ENCODE results near the gene FN3K.

The FN3K gene

DNA sequence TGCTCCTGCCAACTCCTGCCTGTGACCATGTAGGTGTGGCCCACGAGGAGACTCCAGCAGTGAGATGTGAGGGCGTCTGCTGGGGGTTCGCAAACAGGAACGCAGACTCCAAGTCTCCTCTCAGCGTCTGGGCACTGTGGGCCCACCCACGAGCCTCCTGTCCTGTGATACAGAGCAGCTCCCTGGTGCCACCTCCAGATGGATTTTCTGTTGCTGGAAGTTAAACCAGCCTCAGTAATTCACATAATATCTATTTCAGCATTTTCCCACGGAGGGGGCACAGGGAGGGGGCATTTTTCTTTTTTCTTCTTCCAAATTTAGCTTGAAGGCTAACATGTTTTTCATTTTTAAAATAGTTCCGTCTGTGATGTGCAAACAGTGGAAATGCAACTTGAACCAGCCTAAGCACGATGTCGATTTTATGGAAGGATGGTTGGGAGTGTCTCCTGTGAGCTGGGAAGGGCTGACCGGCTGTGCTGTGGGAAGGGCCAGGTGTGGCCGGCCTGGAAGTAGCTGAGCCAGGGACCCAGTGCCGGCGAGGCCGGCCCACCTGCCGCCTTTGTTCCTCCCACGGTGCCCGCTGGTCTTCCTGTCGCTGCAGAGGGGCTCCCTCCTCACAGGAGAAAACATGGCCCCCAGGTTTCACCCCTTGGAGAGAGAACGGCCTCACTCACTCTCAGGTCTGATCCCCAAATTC, 33.0 kb upstream of the FN3K start:
- intact Hi-C loops (cut with DNase I) = loop anchor here (5.0 kb wide), 1 partner anchor 35 kb away; no protein-coding TSS in a partner anchor

DNA sequence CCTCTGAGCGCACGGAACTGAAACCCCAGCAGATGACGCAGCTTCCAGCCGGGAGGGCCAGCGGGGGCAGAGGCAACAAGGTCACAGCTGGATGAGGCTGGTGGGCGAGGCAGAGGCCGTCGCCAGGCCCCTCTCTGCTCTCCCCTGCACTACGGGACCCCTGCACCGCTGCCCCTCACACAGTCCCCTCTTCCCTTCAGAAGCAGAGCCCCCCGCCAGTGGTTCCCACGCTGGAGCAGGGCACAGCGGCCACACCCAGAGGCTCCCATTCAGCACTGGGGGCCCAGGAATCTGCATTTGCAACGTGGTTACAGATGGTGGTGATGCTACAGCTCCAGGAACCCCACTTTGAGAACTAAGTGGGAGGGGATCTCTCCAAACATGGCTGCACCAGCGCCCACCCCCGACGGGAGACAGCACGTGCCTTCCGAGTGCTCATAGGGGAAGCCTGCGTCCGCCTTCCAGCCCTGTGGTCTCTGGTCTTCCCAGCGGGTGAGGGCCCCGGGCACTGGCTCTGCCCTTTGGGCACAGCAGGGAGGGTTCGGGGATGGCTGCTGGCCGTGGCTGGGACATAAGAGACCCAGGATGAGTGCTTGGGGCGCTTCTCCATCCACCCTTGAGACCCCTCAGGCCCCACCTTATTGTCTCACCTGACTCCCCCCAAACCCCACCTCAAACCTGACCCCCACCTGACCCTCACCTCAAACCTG, 32.2 kb upstream of the FN3K start:
- intact Hi-C loops (cut with DNase I) = loop anchor here (5.0 kb wide), 1 partner anchor 36 kb away; no protein-coding TSS in a partner anchor
- no peak for DNase-seq

More for the DNA sequence above, 33.0 kb upstream of the FN3K start:
- peak in 9 of 10 donors; percentile 31 to 96 (median 80) for DNase-seq

DNA sequence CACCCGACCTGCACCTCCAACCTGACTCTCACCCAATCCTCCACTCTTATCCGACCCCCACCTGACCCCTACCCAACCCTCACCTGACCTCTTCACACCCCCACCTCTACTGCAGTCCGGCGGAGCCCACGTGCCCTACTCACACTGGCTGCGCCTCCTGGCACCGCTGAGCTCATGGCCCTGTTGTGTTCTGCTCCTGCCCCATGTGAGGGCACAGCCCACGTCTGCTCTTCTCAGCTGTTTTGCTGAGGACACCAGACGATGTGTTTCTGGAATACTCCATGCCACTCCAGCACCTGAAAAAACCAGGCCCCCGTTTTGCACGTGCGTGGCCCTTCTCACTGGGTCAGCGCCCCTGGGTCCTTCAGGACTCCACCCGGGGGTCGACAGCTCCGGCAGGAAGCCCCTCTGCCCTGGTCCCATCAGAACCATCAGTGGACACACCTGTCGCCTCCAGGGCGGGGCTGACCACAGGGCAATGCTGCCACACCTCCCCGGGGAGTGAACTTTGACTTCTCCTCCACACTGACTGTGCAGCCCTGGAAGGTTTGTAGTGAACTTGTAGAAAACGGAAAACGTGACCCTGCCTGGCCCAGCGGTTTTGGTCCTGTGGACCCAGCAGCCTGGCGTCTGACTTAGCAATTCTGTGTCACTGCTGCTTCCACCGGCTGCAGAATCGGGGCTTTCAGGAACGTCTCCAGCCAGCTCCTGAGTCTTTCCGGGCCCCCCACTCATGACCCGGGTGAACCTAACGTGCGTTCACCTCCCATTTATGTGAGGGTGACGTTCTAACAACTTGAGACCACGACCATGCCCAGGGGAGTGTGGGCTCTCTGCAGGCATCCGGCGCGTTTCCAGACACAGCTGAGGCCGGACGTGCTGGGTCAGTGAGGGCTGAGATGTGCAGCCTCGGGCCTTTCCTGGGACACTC, 31.2 kb upstream of the FN3K start:
- intact Hi-C loops (cut with DNase I) = loop anchor here (5.0 kb wide), 1 partner anchor 37 kb away; no protein-coding TSS in a partner anchor
- DNase-seq = no peak

- intact Hi-C loops (cut with DNase I) = loop anchor here (5.0 kb wide), 1 partner anchor 38 kb away; no protein-coding TSS in a partner anchor
- no peak for DNase-seq
Observed at GRCh38 chr17:82704886-82705285, 30.5 kb upstream of the FN3K start.

- no peak for DNase-seq
- intact Hi-C loops (cut with DNase I) = no loop called here
Observed at GRCh38 chr17:82705756-82706155, 29.7 kb upstream of the FN3K start.

GRCh38 chr17:82709024-82709675, 26.3 kb upstream of the FN3K start:
- intact Hi-C loops (cut with DNase I) = no loop called here
- no peak for DNase-seq

DNA sequence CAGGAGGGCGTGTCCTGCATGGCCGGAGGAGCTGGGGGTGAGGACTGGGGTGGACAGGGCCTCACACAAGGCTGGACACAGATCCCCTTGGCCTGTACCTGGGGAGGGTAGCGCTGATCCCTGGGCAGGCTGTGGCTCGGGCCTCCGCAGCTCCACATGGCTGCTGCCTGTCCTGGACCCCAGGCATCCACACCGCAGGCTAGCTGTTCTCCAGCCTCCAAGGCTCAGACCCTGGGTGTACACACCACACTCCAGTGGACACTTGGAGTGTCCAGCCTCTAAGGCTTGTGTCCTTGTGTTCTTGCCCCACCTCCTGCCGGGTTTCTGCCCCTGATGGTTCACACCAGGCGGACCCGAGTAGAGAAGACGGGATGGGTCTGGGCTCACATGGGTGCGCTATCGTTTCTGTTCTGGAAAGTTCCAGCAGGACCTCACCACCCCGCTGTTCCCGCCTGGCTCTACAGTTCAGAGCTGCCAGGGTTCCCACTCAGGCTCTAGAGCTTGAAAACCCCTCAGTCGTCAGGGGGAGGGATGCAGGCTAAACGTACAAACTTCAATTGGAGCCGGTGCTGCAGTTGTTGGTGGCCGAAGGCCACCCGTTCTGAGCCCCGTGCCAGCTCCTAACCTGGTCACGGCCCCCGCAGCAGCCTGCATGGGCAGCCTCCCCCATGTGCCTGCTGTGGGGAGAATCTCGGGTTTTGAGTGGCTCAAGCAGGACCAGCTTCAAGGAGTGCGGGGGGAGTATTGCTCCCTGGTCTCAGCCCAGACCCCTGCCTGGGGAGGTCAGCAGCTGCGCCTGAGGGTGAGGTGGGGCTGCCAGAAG, 25.5 kb upstream of the FN3K start:
- DNase-seq = no peak
- intact Hi-C loops (cut with DNase I) = no loop called here

DNA sequence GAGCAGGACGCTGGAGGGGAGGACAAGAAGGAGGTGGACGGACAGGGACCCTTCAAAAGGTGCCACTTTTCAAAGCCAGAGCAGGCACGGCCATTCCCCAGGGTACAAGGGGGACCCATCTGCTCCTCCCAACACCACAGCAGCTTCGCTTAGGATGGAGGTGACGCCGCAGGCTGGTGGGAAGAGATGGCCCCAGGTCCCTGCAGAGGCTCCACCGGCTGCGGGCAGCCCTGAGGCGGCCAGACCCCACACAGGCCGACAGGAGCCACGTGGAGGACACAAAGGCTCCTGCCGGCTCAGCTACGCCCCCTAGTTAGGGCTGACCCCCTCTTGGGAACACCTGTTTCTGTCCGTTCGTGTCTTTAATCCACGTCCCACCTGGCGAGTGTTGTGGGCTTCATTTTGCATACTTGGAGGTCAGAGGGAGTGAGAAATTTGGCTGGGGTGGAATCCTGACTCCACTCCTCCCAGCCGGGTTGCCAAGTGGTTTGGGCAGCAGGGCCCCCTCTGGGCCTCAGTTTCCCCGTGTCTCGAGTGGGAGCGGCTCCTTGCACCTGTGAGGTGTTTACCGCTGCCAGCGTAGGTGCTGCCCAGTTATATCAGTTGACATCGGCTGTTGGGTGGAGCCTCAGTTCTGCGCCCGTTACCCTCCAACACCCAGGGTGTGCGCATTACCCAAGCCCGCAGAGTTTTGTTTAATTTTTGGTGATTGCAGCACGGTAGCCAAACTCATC, 24.7 kb upstream of the FN3K start:
- intact Hi-C loops (cut with DNase I) = no loop called here
- no peak for DNase-seq

DNA sequence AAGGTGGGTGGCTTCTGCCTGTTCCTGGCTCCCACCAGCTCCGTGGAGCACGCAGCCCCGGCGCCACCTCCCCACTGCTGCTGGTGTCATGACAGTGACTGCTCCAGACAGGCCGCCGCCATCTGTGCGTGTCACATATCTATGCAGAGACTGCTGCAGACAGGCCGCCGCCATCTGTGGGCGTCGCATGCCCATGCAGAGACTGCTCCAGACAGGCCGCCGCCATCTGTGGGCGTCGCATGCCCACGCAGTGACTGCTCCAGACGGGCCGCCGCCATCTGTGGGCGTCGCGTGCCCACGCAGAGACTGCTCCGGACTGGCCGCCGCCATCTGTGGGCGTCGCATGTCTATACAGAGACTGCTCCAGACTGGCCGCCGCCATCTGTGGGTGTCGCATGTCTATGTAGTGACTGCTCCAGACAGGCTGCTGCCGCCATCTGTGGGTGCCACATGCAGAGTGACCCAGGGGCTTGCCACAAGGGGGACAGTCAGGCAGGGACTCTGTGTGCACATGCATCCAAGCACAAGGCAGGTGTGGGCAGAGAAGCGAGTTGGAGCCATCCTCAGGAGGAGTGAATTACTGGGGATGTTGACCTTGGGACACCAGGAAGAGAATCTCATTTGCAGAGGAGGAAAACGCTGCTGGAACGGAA, 22.2 kb upstream of the FN3K start:
- peak in 3 of 10 donors; percentile 49 to 93 (median 86) for DNase-seq
- intact Hi-C loops (cut with DNase I) = no loop called here

DNA sequence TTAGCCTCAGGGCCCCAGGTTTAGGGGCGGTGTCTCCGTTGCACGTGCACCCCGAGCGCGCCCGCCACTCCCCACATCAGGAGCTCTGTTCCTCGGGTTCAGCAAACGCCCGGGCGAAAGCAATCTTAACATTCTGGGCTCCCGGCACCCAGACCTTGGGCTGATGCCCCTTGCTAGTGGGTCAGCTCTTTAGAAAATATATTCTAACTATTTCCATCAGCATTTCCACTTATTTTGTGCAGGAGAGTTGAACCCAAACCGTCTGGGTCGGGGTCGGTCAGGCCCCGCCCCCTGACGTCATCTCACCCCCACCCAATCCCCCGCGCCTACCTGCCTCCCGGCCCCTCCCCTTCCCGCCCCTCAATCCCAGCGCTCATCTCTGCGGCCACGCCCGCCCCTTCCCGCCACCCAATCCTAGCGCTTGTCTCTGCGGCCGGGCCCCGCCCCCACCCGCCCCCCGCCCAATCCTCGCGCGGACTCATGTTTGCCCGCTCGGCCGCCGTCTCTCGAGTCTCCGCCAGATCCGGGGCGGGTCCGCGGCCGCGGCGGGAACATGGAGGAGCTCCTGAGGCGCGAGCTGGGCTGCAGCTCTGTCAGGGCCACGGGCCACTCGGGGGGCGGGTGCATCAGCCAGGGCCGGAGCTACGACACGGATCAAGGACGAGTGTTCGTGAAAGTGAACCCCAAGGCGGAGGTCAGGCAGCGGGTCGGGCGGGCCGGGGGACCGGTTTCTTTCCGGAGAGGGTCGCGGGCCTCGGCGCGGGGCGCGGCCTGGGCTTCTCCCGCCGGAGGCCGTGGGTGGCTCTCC, 19.0 kb upstream of the FN3K start, which contains the start of gene FN3KRP:
Gene FN3KRP (plus strand): TSS at position 504 of the 808 bp plus-strand sequence. CDS start 50 bp downstream, at position 554.
- peak; percentile 82 to 99 (median 92) for DNase-seq
- intact Hi-C loops (cut with DNase I) = no loop called here

DNA sequence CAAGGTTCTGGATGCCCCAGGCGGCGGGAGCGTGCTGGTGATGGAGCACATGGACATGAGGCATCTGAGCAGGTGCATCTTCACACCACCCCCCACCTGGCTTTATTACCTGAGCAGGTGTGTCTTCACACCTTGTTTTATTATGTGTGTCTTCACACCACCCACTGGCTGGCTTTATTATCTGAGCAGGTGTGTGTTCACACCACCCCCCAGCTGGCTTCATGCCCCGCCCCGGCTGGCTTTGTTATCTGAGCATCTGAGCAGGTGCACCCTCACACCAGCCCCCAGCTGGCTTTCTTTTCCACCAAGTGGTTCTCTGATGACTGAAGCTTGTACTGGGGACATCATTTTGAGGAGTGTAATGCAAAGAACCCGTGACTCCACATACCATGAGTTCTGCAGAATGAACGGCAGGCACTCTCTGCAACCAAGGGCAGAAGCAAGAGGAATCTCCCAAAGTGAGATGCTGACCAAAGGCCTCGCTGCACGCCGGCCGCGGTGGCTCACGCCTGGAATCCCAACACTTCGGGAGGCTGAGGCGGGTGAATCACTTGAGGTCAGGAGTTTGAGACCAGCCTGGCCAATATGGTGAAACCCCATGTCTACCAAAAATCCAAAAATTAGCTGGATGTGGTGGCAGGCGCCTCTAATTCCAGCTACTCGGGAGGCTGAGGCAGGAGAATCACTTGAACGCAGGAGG, 16.3 kb upstream of the FN3K start:
- no peak for DNase-seq
- intact Hi-C loops (cut with DNase I) = no loop called here

- DNase-seq = no peak
- intact Hi-C loops (cut with DNase I) = no loop called here
Observed at GRCh38 chr17:82720204-82720603, 15.2 kb upstream of the FN3K start.

GRCh38 chr17:82722341-82723013, 12.9 kb upstream of the FN3K start:
- DNase-seq = no peak
- intact Hi-C loops (cut with DNase I) = no loop called here

DNA sequence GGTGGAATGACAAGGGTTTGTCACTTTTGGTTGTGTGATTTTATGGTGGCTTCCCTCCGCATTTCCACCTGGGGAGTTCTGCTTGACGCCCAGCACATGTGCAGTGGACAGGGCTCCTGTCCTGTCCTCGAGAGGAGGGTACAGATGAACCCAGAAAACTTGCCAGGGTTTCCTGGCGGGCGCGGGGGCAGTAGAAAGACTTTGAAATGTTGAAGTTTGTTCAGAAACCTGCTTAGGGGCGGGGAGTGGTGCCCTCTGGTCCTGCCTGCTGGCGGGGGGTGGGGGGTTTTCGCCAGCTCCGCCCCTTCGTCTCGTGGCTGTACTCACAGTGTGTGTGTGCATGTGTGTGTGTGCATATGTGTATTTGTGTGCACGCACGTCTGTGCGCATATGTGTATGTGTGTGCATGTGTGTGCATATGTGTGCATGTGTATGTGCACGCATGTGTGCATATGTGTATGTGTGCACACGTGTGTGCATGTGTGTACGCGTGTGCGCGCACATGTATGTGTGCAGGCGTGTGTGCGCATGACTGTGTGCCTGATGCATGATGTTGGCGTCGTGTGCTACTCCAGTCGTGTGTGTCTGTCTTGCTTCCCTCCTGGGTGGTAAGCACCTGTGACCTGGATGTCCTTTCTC, 12.1 kb upstream of the FN3K start:
- peak in 1 of 10 donors; percentile 12 for DNase-seq

DNA sequence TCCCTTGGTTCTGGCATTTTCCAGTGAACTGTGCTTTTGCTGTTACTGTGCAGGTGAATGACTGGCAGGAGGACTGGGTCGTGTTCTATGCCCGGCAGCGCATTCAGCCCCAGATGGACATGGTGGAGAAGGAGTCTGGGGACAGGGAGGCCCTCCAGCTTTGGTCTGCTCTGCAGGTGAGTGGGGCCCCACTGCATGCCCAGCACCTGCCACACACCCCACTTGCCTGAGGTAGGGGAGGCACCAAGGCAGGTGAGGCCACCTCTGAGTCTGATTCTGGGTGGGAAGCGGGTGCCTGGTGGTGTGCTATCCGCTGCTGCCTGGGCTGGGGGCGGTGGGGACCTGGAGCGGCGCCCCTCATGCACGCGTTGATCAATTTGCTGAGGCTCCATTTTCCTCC, 9.0 kb upstream of the FN3K start:
- DNase-seq = peak in 1 of 10 donors; percentile 77
- intact Hi-C loops (cut with DNase I) = no loop called here

More for the DNA sequence above, 12.1 kb upstream of the FN3K start:
- intact Hi-C loops (cut with DNase I) = no loop called here
